GM12878 (cell line): ENCODE data around the gene NOC2L. TPM values are rescaled to one million over a fixed set of nuclear protein-coding genes. Genes with fewer than 3 reads are reported as not detected.

Experiments used
- BCLAF1 ChIP-seq: fragments of 450-650 bp; IDR thresholded peaks from 2 replicates; pipeline ENCODE4 v1.6.1; 2017; ENCODE audit warnings: antibody characterized with exemption, mild to moderate bottlenecking, moderate library complexity
- E4F1 ChIP-seq: fragments of 450-650 bp; IDR thresholded peaks from 2 replicates; pipeline ENCODE4 v1.6.1; 2018; ENCODE audit warnings: borderline replicate concordance, mild to moderate bottlenecking; ENCODE audit not compliant: partially characterized antibody
- polyA plus RNA-seq, 11 experiments: library from polyadenylated mRNA; depleted of rRNA in 4 of 11; unstranded in 6 of 11; stranded (reverse) in 5 of 11; fragments of >200 nt; fragmentation: Nextera tagmentation in 4 of 11; fragmentation: Illumina TruSeq in 1 of 11; extraction: Ambion mirVana in 4 of 11; extraction: Trizol in 1 of 11; gene quantifications; 1 replicate in 1 of 11; 2 replicates in 10 of 11; pipeline versions ENCODE4 v1.2.1 to v1.2.3, GENCODE V29; 2011 to 2016; ENCODE audit warnings: inconsistent platforms in 2 of 11, missing spikeins in 2 of 11, low read depth in 1 of 11
- small RNA-seq: library from RNA; depleted of rRNA; stranded (forward); fragments of <200 nt; gene quantifications from one replicate; pipeline ENCODE3, GENCODE V24; 2014
- total RNA-seq, 4 experiments: library from RNA; depleted of rRNA in 3 of 4; stranded (reverse); fragments of >200 nt in 3 of 4; fragmentation: Illumina TruSeq in 1 of 4; extraction: Trizol in 1 of 4; gene quantifications; 2 replicates each; pipeline versions ENCODE4 v1.2.1 to v1.2.3, GENCODE V29; 2013 to 2021

Gene NOC2L
- total and polyA plus RNA-seq, 10 of the 15 experiments (the other 5 are each of a cell fraction or from before 2014, with no cell fraction given) = 1.3 to 171 (median 64.3) TPM

DNA sequence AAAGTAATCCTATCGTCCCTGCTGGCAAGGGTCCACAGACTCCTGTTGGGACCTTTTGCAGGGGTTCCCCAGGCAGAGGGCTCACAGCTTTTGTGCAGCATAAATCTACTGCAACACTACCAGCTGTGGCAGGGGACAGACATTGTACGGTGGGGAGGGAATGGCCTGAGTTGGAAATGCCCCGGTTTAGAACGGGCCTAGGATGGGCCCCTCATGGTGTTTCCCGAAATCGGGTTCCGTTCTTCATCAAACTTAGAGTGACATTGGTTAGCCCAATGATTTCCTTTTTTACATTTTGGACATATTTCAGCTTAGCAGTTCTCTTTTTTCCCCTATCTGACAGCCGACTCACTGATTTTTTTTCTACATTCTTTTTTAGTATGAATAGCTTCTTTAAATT, 61.8 kb downstream of the NOC2L start (continued):
- no peak for TF ChIP-seq BCLAF1
- no peak for TF ChIP-seq E4F1

Small RNA genes within 50 kb of the gene (small RNA-seq; reads per million reads assigned to genes)
- gene AL645608.3 (not detected), gene AL645608.4 (not detected)

Other genes with a start within 250 kb of the NOC2L start
Only the 7 nearest of the 11 such genes appear.
- not detected in 2 replicates for gene SAMD11, start 35.3 kb downstream of the NOC2L start, total RNA-seq (2014; rRNA removed)
- not detected in 2 replicates for gene SAMD11, start 35.3 kb downstream of the NOC2L start, total RNA-seq (2014; rRNA removed; fragmentation: Illumina TruSeq; extraction: Trizol)
- not detected in 2 replicates for gene SAMD11, start 35.3 kb downstream of the NOC2L start, total RNA-seq (2021)
- not detected in 2 replicates for gene SAMD11, start 35.3 kb downstream of the NOC2L start, polyA plus RNA-seq (2011; rRNA removed)
- gene SAMD11, start 35.3 kb downstream of the NOC2L start, polyA plus RNA-seq (2014; fragmentation: Illumina TruSeq; extraction: Trizol) = not detected in 2 replicates
- under 1 TPM in 1 of 2 experiments, not detected in 1; 0.04 TPM for gene SAMD11, start 35.3 kb downstream of the NOC2L start, polyA plus RNA-seq (2014; fragmentation: Nextera tagmentation; extraction: Ambion mirVana)
- 0.29 TPM in 1 of 2 replicates, not detected in the other for gene SAMD11, start 35.3 kb downstream of the NOC2L start, polyA plus RNA-seq (2014; rRNA removed)
- gene SAMD11, start 35.3 kb downstream of the NOC2L start, polyA plus RNA-seq (2016; fragmentation: Nextera tagmentation; extraction: Ambion mirVana) = under 1 TPM; 0.09 to 0.31 TPM
- gene KLHL17, start 1.3 kb upstream of the NOC2L start, total RNA-seq (2014; rRNA removed) = 14.9 and 18.2 TPM in 2 replicates
- gene KLHL17, start 1.3 kb upstream of the NOC2L start, total RNA-seq (2014; rRNA removed; fragmentation: Illumina TruSeq; extraction: Trizol) = 3.6 and 4.0 TPM in 2 replicates
- 27.2 and 30.6 TPM in 2 replicates for gene KLHL17, start 1.3 kb upstream of the NOC2L start, total RNA-seq (2021)
- gene KLHL17, start 1.3 kb upstream of the NOC2L start, polyA plus RNA-seq (2011; rRNA removed) = 3.5 and 8.4 TPM in 2 replicates
- 0.32 and 2.3 TPM in 2 replicates for gene KLHL17, start 1.3 kb upstream of the NOC2L start, polyA plus RNA-seq (2014; fragmentation: Illumina TruSeq; extraction: Trizol)
- gene KLHL17, start 1.3 kb upstream of the NOC2L start, polyA plus RNA-seq (2014; fragmentation: Nextera tagmentation; extraction: Ambion mirVana) = under 1 TPM; 0.03 to 0.35 TPM
- gene KLHL17, start 1.3 kb upstream of the NOC2L start, polyA plus RNA-seq (2014; rRNA removed) = 28.2 and 35.0 TPM in 2 replicates
- gene KLHL17, start 1.3 kb upstream of the NOC2L start, polyA plus RNA-seq (2016; fragmentation: Nextera tagmentation; extraction: Ambion mirVana) = 1 to 10 TPM; 1.3 to 6.6 TPM
- 0.22 and 0.23 TPM in 2 replicates for gene PLEKHN1, start 7.2 kb upstream of the NOC2L start, total RNA-seq (2014; rRNA removed)
- gene PLEKHN1, start 7.2 kb upstream of the NOC2L start, total RNA-seq (2014; rRNA removed; fragmentation: Illumina TruSeq; extraction: Trizol) = not detected in 2 replicates
- 0.26 and 0.43 TPM in 2 replicates for gene PLEKHN1, start 7.2 kb upstream of the NOC2L start, total RNA-seq (2021)
- gene PLEKHN1, start 7.2 kb upstream of the NOC2L start, polyA plus RNA-seq (2011; rRNA removed) = 0.04 TPM in 1 of 2 replicates, not detected in the other
- not detected in 2 replicates for gene PLEKHN1, start 7.2 kb upstream of the NOC2L start, polyA plus RNA-seq (2014; fragmentation: Illumina TruSeq; extraction: Trizol)
- not detected for gene PLEKHN1, start 7.2 kb upstream of the NOC2L start, polyA plus RNA-seq (2014; fragmentation: Nextera tagmentation; extraction: Ambion mirVana)
- 0.14 and 0.70 TPM in 2 replicates for gene PLEKHN1, start 7.2 kb upstream of the NOC2L start, polyA plus RNA-seq (2014; rRNA removed)
- not detected for gene PLEKHN1, start 7.2 kb upstream of the NOC2L start, polyA plus RNA-seq (2016; fragmentation: Nextera tagmentation; extraction: Ambion mirVana)
- gene PERM1, start 22.8 kb upstream of the NOC2L start, total RNA-seq (2014; rRNA removed) = not detected in 2 replicates
- not detected in 2 replicates for gene PERM1, start 22.8 kb upstream of the NOC2L start, total RNA-seq (2014; rRNA removed; fragmentation: Illumina TruSeq; extraction: Trizol)
- not detected in 2 replicates for gene PERM1, start 22.8 kb upstream of the NOC2L start, total RNA-seq (2021)
- gene PERM1, start 22.8 kb upstream of the NOC2L start, polyA plus RNA-seq (2011; rRNA removed) = not detected in 2 replicates
- gene PERM1, start 22.8 kb upstream of the NOC2L start, polyA plus RNA-seq (2014; fragmentation: Illumina TruSeq; extraction: Trizol) = not detected in 2 replicates
- not detected for gene PERM1, start 22.8 kb upstream of the NOC2L start, polyA plus RNA-seq (2014; fragmentation: Nextera tagmentation; extraction: Ambion mirVana)
- not detected in 2 replicates for gene PERM1, start 22.8 kb upstream of the NOC2L start, polyA plus RNA-seq (2014; rRNA removed)
- not detected for gene PERM1, start 22.8 kb upstream of the NOC2L start, polyA plus RNA-seq (2016; fragmentation: Nextera tagmentation; extraction: Ambion mirVana)
- gene HES4, start 40.8 kb upstream of the NOC2L start, total RNA-seq (2014; rRNA removed) = 0.73 and 0.76 TPM in 2 replicates
- gene HES4, start 40.8 kb upstream of the NOC2L start, total RNA-seq (2014; rRNA removed; fragmentation: Illumina TruSeq; extraction: Trizol) = not detected in 2 replicates
- gene HES4, start 40.8 kb upstream of the NOC2L start, total RNA-seq (2021) = 0.97 and 1.2 TPM in 2 replicates
- gene HES4, start 40.8 kb upstream of the NOC2L start, polyA plus RNA-seq (2011; rRNA removed) = 0.62 and 1.7 TPM in 2 replicates
- not detected in 2 replicates for gene HES4, start 40.8 kb upstream of the NOC2L start, polyA plus RNA-seq (2014; fragmentation: Illumina TruSeq; extraction: Trizol)
- not detected for gene HES4, start 40.8 kb upstream of the NOC2L start, polyA plus RNA-seq (2014; fragmentation: Nextera tagmentation; extraction: Ambion mirVana)
- gene HES4, start 40.8 kb upstream of the NOC2L start, polyA plus RNA-seq (2014; rRNA removed) = 0.75 and 0.85 TPM in 2 replicates
- under 1 TPM in 1 of 2 experiments, not detected in 1; 0.44 TPM for gene HES4, start 40.8 kb upstream of the NOC2L start, polyA plus RNA-seq (2016; fragmentation: Nextera tagmentation; extraction: Ambion mirVana)
- 357 and 384 TPM in 2 replicates for gene ISG15, start 54.2 kb upstream of the NOC2L start, total RNA-seq (2014; rRNA removed)
- 72.7 and 74.1 TPM in 2 replicates for gene ISG15, start 54.2 kb upstream of the NOC2L start, total RNA-seq (2014; rRNA removed; fragmentation: Illumina TruSeq; extraction: Trizol)
- gene ISG15, start 54.2 kb upstream of the NOC2L start, total RNA-seq (2021) = 282 and 338 TPM in 2 replicates
- 108 and 314 TPM in 2 replicates for gene ISG15, start 54.2 kb upstream of the NOC2L start, polyA plus RNA-seq (2011; rRNA removed)
- gene ISG15, start 54.2 kb upstream of the NOC2L start, polyA plus RNA-seq (2014; fragmentation: Illumina TruSeq; extraction: Trizol) = 1.3 and 7.8 TPM in 2 replicates
- gene ISG15, start 54.2 kb upstream of the NOC2L start, polyA plus RNA-seq (2014; fragmentation: Nextera tagmentation; extraction: Ambion mirVana) = 100 to 1,000 TPM in 1 of 2 experiments, 10 to 100 TPM in 1; 68.9 to 126 TPM
- 378 and 409 TPM in 2 replicates for gene ISG15, start 54.2 kb upstream of the NOC2L start, polyA plus RNA-seq (2014; rRNA removed)
- 100 to 1,000 TPM; 266 to 307 TPM for gene ISG15, start 54.2 kb upstream of the NOC2L start, polyA plus RNA-seq (2016; fragmentation: Nextera tagmentation; extraction: Ambion mirVana)
- 10.0 and 11.0 TPM in 2 replicates for gene AGRN, start 60.9 kb upstream of the NOC2L start, total RNA-seq (2014; rRNA removed)
- 3.1 and 3.6 TPM in 2 replicates for gene AGRN, start 60.9 kb upstream of the NOC2L start, total RNA-seq (2014; rRNA removed; fragmentation: Illumina TruSeq; extraction: Trizol)
- 40.4 and 41.8 TPM in 2 replicates for gene AGRN, start 60.9 kb upstream of the NOC2L start, total RNA-seq (2021)
- 13.3 and 21.7 TPM in 2 replicates for gene AGRN, start 60.9 kb upstream of the NOC2L start, polyA plus RNA-seq (2011; rRNA removed)
- 5.0 and 6.3 TPM in 2 replicates for gene AGRN, start 60.9 kb upstream of the NOC2L start, polyA plus RNA-seq (2014; fragmentation: Illumina TruSeq; extraction: Trizol)
- gene AGRN, start 60.9 kb upstream of the NOC2L start, polyA plus RNA-seq (2014; fragmentation: Nextera tagmentation; extraction: Ambion mirVana) = under 1 TPM; 0.02 TPM
- gene AGRN, start 60.9 kb upstream of the NOC2L start, polyA plus RNA-seq (2014; rRNA removed) = 23.7 and 25.1 TPM in 2 replicates
- under 1 TPM; 0.95 to 0.96 TPM for gene AGRN, start 60.9 kb upstream of the NOC2L start, polyA plus RNA-seq (2016; fragmentation: Nextera tagmentation; extraction: Ambion mirVana)